SK-N-MC (cell line): ENCODE data around the gene MEMO1.
"Not testable (repeated sequence)": the region's sequence is repeated elsewhere in the genome, so short reads cannot be mapped to it uniquely, and the experiment has no call there.

Source experiments
- DNase-seq: peaks from one replicate; pipeline ENCODE4 v3.0.0-alpha.2; 2011; ENCODE audit warnings: low read depth, low spot score
- H3K27ac ChIP-seq: fragments of 200-600 bp; sonication (generic); 2 replicates; pipeline ENCODE4 v1.5.1; 2016; ENCODE audit warnings: mixed run types
- H3K36me3 ChIP-seq: fragments of 200-600 bp; sonication (generic); 2 replicates; pipeline ENCODE4 v1.6.1; 2017; ENCODE audit warnings: antibody characterized with exemption, low read length, mixed read lengths; ENCODE audit not compliant: insufficient read depth
- H3K4me3 ChIP-seq: fragments of 200-600 bp; sonication (generic); 2 replicates; pipeline ENCODE4 v1.5.1; 2016
- H3K9ac ChIP-seq: fragments of 200-600 bp; sonication (generic); 2 replicates; pipeline ENCODE4 v1.8.0; 2017; ENCODE audit warnings: mixed run types, mixed read lengths; ENCODE audit not compliant: insufficient read length
- H3K9me3 ChIP-seq: fragments of 200-600 bp; sonication (generic); 2 replicates; pipeline ENCODE4 v1.6.1; 2017; ENCODE audit warnings: low read depth, mild to moderate bottlenecking, antibody characterized with exemption, low read length, moderate library complexity, mixed read lengths
- EZH2 ChIP-seq: fragments of 200-600 bp; sonication (generic); IDR thresholded peaks from one replicate; pipeline ENCODE4 v1.6.1; 2017; ENCODE audit warnings: antibody characterized with exemption
- FOXP2 ChIP-seq: optimal IDR thresholded peaks from 2 replicates; pipeline ENCODE3; 2011; ENCODE audit warnings: mild to moderate bottlenecking, moderate library complexity; ENCODE audit not compliant: insufficient read depth; ENCODE audit errors: extremely low read length, control extremely low read depth
- POLR2AphosphoS5 ChIP-seq: IDR thresholded peaks from 2 replicates; pipeline ENCODE4 v1.6.1; 2012; ENCODE audit warnings: mild to moderate bottlenecking, low read depth, low read length, borderline replicate concordance

Gene MEMO1

GRCh38 chr2:31956312-31956711, 54.5 kb downstream of the MEMO1 start:
- DNase-seq = no peak
- H3K27ac ChIP-seq = no peak overlapping the region
- H3K9me3 ChIP-seq = no peaks in the 10 kb centered on the region
- no peak overlapping the region for H3K9ac ChIP-seq
- no peak overlapping the region for H3K4me3 ChIP-seq
- no peaks in the 10 kb centered on the region for H3K36me3 ChIP-seq
- TF ChIP-seq EZH2 (no peak), POLR2AphosphoS5 (no peak), FOXP2 (no peak)

DNA sequence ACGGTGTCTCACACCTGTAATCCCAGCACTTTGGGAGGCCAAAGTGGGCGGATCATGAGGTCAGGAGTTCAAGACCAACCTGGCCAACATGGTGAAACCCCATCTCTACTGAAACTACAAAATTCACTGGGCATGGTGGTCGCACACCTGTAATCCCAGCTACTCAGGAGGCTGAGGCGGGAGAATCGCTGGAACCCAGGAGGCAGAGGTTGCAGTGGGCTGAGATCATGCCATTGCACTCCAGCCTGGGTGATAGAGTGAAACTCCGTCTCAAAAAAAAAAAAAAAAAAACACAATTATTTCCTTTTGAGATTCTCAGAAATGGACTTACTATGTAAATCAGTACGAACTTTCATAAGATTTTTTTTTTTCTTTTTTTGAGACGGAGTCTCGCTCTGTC, 57.7 kb downstream of the MEMO1 start:
- not testable (repeated sequence) for H3K4me3 ChIP-seq, H3K36me3 ChIP-seq, DNase-seq, H3K27ac ChIP-seq, H3K9ac ChIP-seq, H3K9me3 ChIP-seq

- no peak overlapping the region for H3K4me3 ChIP-seq
- H3K36me3 ChIP-seq = no peaks in the 10 kb centered on the region
- H3K9me3 ChIP-seq = no peaks in the 10 kb centered on the region
- DNase-seq = no peak
- H3K9ac ChIP-seq = no peak overlapping the region
- no peak overlapping the region for H3K27ac ChIP-seq
- no peak for TF ChIP-seq FOXP2
Measured at GRCh38 chr2:31950946-31951562, 59.8 kb downstream of the MEMO1 start.

- H3K36me3 ChIP-seq = peaks cover 4% of the 10 kb centered on the region; the same call in 1 of the 2 replicates
- H3K4me3 ChIP-seq = no peak overlapping the region
- H3K9me3 ChIP-seq = no peaks in the 10 kb centered on the region
- no peak overlapping the region for H3K9ac ChIP-seq
- no peak for TF ChIP-seq POLR2AphosphoS5
- no peak for TF ChIP-seq FOXP2
- no peak for TF ChIP-seq EZH2
- no peak for DNase-seq
- no peak overlapping the region for H3K27ac ChIP-seq
Measured at GRCh38 chr2:31947871-31948270, 62.9 kb downstream of the MEMO1 start.

GRCh38 chr2:31946838-31947237, 64.0 kb downstream of the MEMO1 start:
- TF ChIP-seq POLR2AphosphoS5 (no peak), EZH2 (no peak), FOXP2 (no peak)
- Histone ChIP-seq H3K9me3 (no peaks in the 10 kb centered on the region), H3K9ac (no peak overlapping the region), H3K27ac (no peak overlapping the region), H3K4me3 (no peak overlapping the region), H3K36me3 (peaks cover 7% of the 10 kb centered on the region; the same call in 1 of the 2 replicates)
- no peak for DNase-seq

DNA sequence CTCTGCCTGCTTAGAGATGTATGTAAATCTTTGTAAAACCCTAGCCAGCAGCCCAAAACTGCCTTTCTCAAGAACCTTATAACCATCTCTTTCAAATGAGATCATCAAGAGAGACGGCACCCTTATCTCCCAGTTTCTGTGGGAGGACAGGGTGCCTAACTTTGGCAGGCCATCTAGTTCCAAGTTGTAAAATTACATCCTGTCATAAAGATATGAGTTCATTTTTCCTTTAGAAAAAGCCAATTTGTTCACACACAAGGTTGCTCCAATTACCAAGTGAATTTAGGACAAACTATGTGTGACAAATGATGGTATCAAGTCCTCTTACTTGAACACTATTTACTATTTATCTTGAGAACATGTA, 65.3 kb downstream of the MEMO1 start:
- peaks cover 7% of the 10 kb centered on the region; the same call in 1 of the 2 replicates for H3K36me3 ChIP-seq
- DNase-seq = no peak
- no peaks in the 10 kb centered on the region for H3K9me3 ChIP-seq
- TF ChIP-seq FOXP2 (no peak), POLR2AphosphoS5 (no peak), EZH2 (no peak)
- H3K4me3 ChIP-seq = no peak overlapping the region
- no peak overlapping the region for H3K9ac ChIP-seq
- no peak overlapping the region for H3K27ac ChIP-seq

DNA sequence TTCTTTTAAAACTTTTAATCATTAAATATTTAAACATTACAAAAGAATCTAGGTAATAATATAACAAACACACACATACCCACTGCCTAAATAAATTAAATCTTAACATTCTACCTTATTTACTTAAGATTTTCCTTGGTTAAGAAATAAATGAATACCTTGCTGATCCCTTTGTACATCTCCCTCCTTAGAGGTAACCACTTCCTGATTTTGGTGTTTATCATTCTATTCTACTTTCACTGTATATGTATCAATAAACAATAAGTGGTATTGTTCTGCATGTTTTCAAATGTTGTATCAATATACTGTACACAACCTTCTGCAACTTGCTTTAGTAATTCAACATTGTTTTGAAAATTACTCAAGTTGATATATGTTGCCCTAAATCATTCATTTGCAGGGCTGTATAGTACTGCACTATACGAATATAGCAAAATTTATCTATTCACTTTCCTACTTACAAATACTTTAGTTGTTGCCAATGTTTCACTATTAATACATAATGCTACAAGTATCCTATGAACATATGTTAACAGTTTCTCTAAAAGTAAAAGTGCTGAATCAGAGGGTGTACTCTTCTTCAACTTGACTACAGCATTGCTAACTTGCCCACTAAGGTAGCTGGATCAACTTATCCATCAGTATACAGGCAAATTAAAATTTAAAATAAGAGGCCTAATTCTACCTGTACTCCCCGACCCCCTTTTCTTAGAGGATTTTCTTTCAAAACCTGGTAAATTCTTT, 65.8 kb downstream of the MEMO1 start:
- Histone ChIP-seq H3K27ac (no peak overlapping the region), H3K36me3 (peaks cover 7% of the 10 kb centered on the region; the same call in 1 of the 2 replicates), H3K4me3 (no peak overlapping the region), H3K9me3 (no peaks in the 10 kb centered on the region), H3K9ac (no peak overlapping the region)
- DNase-seq = no peak
- TF ChIP-seq POLR2AphosphoS5 = no peak
- no peak for TF ChIP-seq FOXP2
- TF ChIP-seq EZH2 = no peak

DNA sequence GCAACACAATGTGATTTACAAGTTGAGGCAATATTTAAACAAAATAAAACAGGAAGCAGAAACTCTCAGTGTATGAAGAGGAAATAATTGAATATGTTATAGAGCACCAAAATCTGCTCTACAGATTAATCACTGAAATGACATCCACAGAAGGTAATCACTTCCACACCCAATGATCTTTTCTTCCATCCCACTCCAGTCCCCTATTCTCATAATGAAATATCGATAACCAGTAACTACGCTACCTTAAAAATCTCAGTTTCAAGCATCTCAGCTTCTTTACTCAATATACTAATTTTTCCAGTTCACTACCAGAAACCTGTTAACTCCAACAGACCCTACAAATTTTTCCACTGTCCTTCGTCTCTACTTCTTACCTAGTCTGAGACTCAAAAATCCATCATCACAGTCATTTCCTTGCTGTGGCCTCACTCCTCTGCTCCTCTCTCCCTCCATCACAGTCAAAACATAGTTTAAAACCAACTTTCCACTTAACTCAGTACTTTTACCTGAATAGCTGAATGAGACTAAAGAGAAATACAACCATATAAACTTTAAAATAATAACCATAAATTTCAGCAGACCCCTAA, 67.1 kb downstream of the MEMO1 start:
- DNase-seq = no peak
- Histone ChIP-seq H3K27ac (no peak overlapping the region), H3K36me3 (peaks cover 7% of the 10 kb centered on the region; the same call in 1 of the 2 replicates), H3K4me3 (no peak overlapping the region), H3K9ac (no peak overlapping the region), H3K9me3 (no peaks in the 10 kb centered on the region)
- no peak for TF ChIP-seq FOXP2
- no peak for TF ChIP-seq POLR2AphosphoS5
- TF ChIP-seq EZH2 = no peak

- no peak overlapping the region for H3K4me3 ChIP-seq
- H3K27ac ChIP-seq = no peak overlapping the region
- no peak for DNase-seq
- peaks cover 7% of the 10 kb centered on the region; the same call in 1 of the 2 replicates for H3K36me3 ChIP-seq
- no peaks in the 10 kb centered on the region for H3K9me3 ChIP-seq
- no peak overlapping the region for H3K9ac ChIP-seq
- TF ChIP-seq EZH2 (no peak), POLR2AphosphoS5 (no peak), FOXP2 (no peak)
Measured at GRCh38 chr2:31940920-31941319, 69.9 kb downstream of the MEMO1 start.
